Natural killer cell (primary cell): ENCODE measurements around the gene FARP1. TPM values are rescaled to one million over a fixed set of nuclear protein-coding genes. Genes with fewer than 3 reads are reported as not detected.

Experiments
- ATAC-seq, 3 donors: fragments of 150-1000 bp in 2 of 3; fragments of 200-7000 bp in 1 of 3; cut with Tn5 transposase; 1 replicate in 1 of 3; 2 replicates in 2 of 3; pipeline ENCODE4 v1.10.0; 2021; ENCODE audit warnings: mild to moderate bottlenecking in 2 of 3, moderate library complexity in 2 of 3
- DNase-seq, 2 donors: peaks; one replicate each; pipeline versions ENCODE4 v3.0.0 to v3.0.0-alpha.2; 2013 to 2021; ENCODE audit warnings: mixed read lengths in 1 of 2
- H3K27ac ChIP-seq: one replicate; pipeline ENCODE4 v1.5.1; 2013; ENCODE audit warnings: mild to moderate bottlenecking, low read length
- H3K27me3 ChIP-seq: one replicate; pipeline ENCODE4 v1.6.1; 2013; ENCODE audit warnings: low read length; ENCODE audit not compliant: control insufficient read depth, insufficient read depth
- H3K36me3 ChIP-seq: one replicate; pipeline ENCODE4 v1.6.1; 2013; ENCODE audit warnings: low read length; ENCODE audit not compliant: control insufficient read depth, insufficient read depth
- H3K4me1 ChIP-seq: one replicate; pipeline ENCODE4 v1.6.1; 2013; ENCODE audit warnings: low read length; ENCODE audit not compliant: control insufficient read depth, insufficient read depth
- H3K4me3 ChIP-seq: one replicate; pipeline ENCODE4 v1.5.1; 2013; ENCODE audit warnings: low read length
- H3K9me3 ChIP-seq: one replicate; pipeline ENCODE4 v1.6.1; 2013; ENCODE audit warnings: low read length; ENCODE audit not compliant: control insufficient read depth, insufficient read depth
- H3K27ac Mint-ChIP-seq, 2 donors: one replicate each; pipeline ENCODE4 v1.8.0; 2022; ENCODE audit warnings: mild to moderate bottlenecking in 2 of 2, mixed read lengths in 2 of 2, moderate library complexity in 1 of 2
- H3K27me3 Mint-ChIP-seq, 2 donors: one replicate each; pipeline ENCODE4 v1.8.0; 2022; ENCODE audit warnings: low read depth in 2 of 2, mixed read lengths in 2 of 2
- H3K36me3 Mint-ChIP-seq: one replicate; pipeline ENCODE4 v1.8.0; 2022; ENCODE audit warnings: mixed read lengths
- H3K4me1 Mint-ChIP-seq, 2 donors: one replicate each; pipeline ENCODE4 v1.8.0; 2022; ENCODE audit warnings: mixed read lengths in 2 of 2
- H3K4me3 Mint-ChIP-seq: one replicate; pipeline ENCODE4 v1.8.0; 2022; ENCODE audit warnings: mild to moderate bottlenecking, moderate library complexity, mixed read lengths
- H3K9me3 Mint-ChIP-seq, 2 donors: one replicate each; pipeline ENCODE4 v1.8.0; 2022; ENCODE audit warnings: mixed read lengths in 2 of 2
- WGBS: methylation state at CpG from one replicate; pipeline ENCODE4 v1.1.7; 2013; ENCODE audit warnings: missing lambda C conversion rate; ENCODE audit not compliant: insufficient coverage; 5-methylcytosine and 5-hydroxymethylcytosine counted together
- intact Hi-C: fragments of 100-400 bp; cut with micrococcal nuclease; formaldehyde crosslinking; loops from one replicate; pipeline ENCODE4 v1.14.2; 2022
- total RNA-seq, 4 donors: library from RNA; stranded (reverse); fragments of 120-200 nt in 1 of 4; gene quantifications; one replicate each; pipeline versions ENCODE4 v1.2.3 to v1.2.4, GENCODE V29; 2013 to 2022
- TF ChIP-seq, protein P1 (sequence below): fragments of 200-600 bp; IDR thresholded peaks from one replicate; pipeline ENCODE4 v1.8.0; 2022; ENCODE audit warnings: antibody characterized with exemption

FARP1 gene
- total RNA-seq, 3 donors from 2014 or later (not counting 1 experiment from before 2014, with no cell fraction given) = 0.71 to 1.2 (median 1.1) TPM

DNA sequence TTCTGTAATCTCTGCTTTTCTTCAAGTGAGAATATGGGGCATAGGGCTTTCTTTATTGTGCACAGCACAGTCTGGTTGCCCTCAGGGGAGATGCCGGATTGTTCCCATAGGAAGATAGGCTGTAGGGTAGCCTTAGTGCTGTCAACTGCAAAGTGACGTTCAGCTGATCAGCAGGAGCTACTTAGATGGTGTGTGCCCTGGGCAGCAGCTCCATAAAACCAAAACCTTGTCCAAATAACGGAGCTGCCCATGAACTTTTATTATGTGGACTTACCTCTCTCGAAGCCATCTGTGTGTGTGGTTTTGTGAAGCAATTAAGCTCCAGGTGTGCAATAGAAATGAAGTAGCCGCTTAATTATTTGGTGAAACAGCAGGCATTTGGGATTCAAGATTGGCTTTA lies 154.2 kb downstream of the FARP1 start:
- Histone ChIP-seq H3K36me3 (no peaks in the 10 kb centered on the region), H3K4me1 (no peaks in the 10 kb centered on the region), H3K27ac (no peak overlapping the region), H3K27me3 (no peaks in the 10 kb centered on the region), H3K4me3 (no peak overlapping the region), H3K9me3 (no peaks in the 10 kb centered on the region)
- H3K36me3 Mint-ChIP-seq = no peaks in the 10 kb centered on the region
- no peak for DNase-seq
- TF ChIP-seq, protein P1, sequence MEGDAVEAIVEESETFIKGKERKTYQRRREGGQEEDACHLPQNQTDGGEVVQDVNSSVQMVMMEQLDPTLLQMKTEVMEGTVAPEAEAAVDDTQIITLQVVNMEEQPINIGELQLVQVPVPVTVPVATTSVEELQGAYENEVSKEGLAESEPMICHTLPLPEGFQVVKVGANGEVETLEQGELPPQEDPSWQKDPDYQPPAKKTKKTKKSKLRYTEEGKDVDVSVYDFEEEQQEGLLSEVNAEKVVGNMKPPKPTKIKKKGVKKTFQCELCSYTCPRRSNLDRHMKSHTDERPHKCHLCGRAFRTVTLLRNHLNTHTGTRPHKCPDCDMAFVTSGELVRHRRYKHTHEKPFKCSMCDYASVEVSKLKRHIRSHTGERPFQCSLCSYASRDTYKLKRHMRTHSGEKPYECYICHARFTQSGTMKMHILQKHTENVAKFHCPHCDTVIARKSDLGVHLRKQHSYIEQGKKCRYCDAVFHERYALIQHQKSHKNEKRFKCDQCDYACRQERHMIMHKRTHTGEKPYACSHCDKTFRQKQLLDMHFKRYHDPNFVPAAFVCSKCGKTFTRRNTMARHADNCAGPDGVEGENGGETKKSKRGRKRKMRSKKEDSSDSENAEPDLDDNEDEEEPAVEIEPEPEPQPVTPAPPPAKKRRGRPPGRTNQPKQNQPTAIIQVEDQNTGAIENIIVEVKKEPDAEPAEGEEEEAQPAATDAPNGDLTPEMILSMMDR = no peak
- WGBS = 75% methylated on average over 5 of the region's 5 CpGs
- H3K9me3 Mint-ChIP-seq = no peaks in the 10 kb centered on the region
- H3K27ac Mint-ChIP-seq = no peak overlapping the region
- no peaks in the 10 kb centered on the region for H3K4me1 Mint-ChIP-seq
- no peak for ATAC-seq
- H3K4me3 Mint-ChIP-seq = no peak overlapping the region
- intact Hi-C loops = no loop called here
- H3K27me3 Mint-ChIP-seq = peaks cover 0 to 3% of the 10 kb centered on the region in 2 donors

DNA sequence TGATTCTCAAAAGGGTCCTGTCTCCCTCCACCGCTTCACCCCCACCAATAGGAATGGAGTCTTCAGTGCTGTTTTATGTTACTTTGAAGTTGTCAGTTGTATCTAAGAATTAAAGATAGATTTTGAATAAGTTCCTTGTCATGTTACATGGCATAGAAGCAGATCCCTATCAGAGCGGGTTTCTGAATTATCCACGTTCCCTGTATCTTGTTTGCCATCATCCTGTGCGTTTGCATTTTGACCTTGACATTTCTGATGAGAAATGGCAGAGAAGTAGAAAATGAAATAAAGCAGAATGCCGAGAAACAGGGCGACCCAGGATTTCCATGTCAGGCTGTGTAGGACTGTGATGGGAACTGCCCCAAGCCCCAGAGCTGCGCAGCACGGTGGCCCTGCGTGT lies 154.9 kb downstream of the FARP1 start:
- Mint-ChIP-seq H3K27me3 (peaks cover 0 to 6% of the 10 kb centered on the region in 2 donors), H3K27ac (no peak overlapping the region), H3K36me3 (no peaks in the 10 kb centered on the region), H3K4me3 (no peak overlapping the region), H3K4me1 (no peaks in the 10 kb centered on the region), H3K9me3 (no peaks in the 10 kb centered on the region)
- ATAC-seq (no peak), DNase-seq (no peak)
- no peaks in the 10 kb centered on the region for H3K27me3 ChIP-seq
- H3K27ac ChIP-seq = no peak overlapping the region
- no peak overlapping the region for H3K4me3 ChIP-seq
- no peaks in the 10 kb centered on the region for H3K36me3 ChIP-seq
- H3K9me3 ChIP-seq = no peaks in the 10 kb centered on the region
- 89% methylated on average over 8 of the region's 9 CpGs for WGBS
- intact Hi-C loops = no loop called here
- TF ChIP-seq, protein P1 = no peak
- H3K4me1 ChIP-seq = no peaks in the 10 kb centered on the region

DNA sequence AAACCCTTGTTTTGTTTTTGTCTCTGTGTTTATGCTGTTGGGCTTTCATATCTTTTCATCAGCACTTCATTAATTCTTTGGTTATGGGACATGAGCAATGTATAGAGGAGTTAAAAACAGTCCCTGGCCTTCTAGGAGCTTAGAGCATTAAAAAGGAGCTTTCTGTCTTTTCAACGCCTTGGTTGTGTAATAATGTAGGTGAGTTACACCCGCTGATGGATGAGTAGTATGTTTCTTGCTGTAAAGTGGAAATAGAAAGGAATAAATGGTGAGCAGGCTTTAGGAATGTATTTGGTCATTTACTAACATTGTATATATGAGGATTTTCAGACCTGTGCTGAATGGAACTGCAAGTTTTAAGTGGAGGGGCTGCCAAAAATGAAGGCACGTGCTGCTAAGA lies 155.7 kb downstream of the FARP1 start:
- ATAC-seq (no peak), DNase-seq (no peak)
- no peak overlapping the region for H3K4me3 ChIP-seq
- no peaks in the 10 kb centered on the region for H3K36me3 ChIP-seq
- intact Hi-C loops = no loop called here
- no peak overlapping the region for H3K27ac Mint-ChIP-seq
- no peaks in the 10 kb centered on the region for H3K4me1 Mint-ChIP-seq
- H3K4me1 ChIP-seq = no peaks in the 10 kb centered on the region
- H3K9me3 ChIP-seq = no peaks in the 10 kb centered on the region
- WGBS = 64% methylated on average over 3 of the region's 3 CpGs
- TF ChIP-seq, protein P1 = no peak
- no peaks in the 10 kb centered on the region for H3K9me3 Mint-ChIP-seq
- H3K4me3 Mint-ChIP-seq = no peak overlapping the region
- no peaks in the 10 kb centered on the region for H3K36me3 Mint-ChIP-seq
- H3K27me3 Mint-ChIP-seq = peaks cover 0 to 6% of the 10 kb centered on the region in 2 donors
- H3K27ac ChIP-seq = no peak overlapping the region
- no peaks in the 10 kb centered on the region for H3K27me3 ChIP-seq

- H3K4me3 Mint-ChIP-seq = no peak overlapping the region
- H3K27me3 Mint-ChIP-seq = peaks cover 0 to 8% of the 10 kb centered on the region in 2 donors
- Histone ChIP-seq H3K9me3 (no peaks in the 10 kb centered on the region), H3K36me3 (no peaks in the 10 kb centered on the region), H3K27ac (no peak overlapping the region), H3K4me3 (no peak overlapping the region), H3K4me1 (no peaks in the 10 kb centered on the region), H3K27me3 (no peaks in the 10 kb centered on the region)
- H3K36me3 Mint-ChIP-seq = no peaks in the 10 kb centered on the region
- no peak overlapping the region for H3K27ac Mint-ChIP-seq
- no peaks in the 10 kb centered on the region for H3K4me1 Mint-ChIP-seq
- ATAC-seq (no peak), DNase-seq (no peak)
- intact Hi-C loops = no loop called here
- TF ChIP-seq, protein P1 = no peak
- H3K9me3 Mint-ChIP-seq = no peaks in the 10 kb centered on the region
- 91% methylated on average over 5 of the region's 6 CpGs for WGBS
Observed at GRCh38 chr13:98299235-98299965, 156.5 kb downstream of the FARP1 start.
